Nephron (organoid): ENCODE measurements around the gene GTPBP4.

ENCODE experiments used
- H3K27ac Mint-ChIP-seq, 3 experiments: 2 replicates each; pipeline ENCODE4 v1.8.0; 2020; ENCODE audit warnings: mixed read lengths in 3 of 3, mild to moderate bottlenecking in 2 of 3, moderate library complexity in 1 of 3
- H3K27me3 Mint-ChIP-seq: 2 replicates; pipeline ENCODE4 v1.8.0; 2021; ENCODE audit warnings: low read depth, mild to moderate bottlenecking, moderate library complexity, mixed read lengths
- H3K36me3 Mint-ChIP-seq: 2 replicates; pipeline ENCODE4 v1.8.0; 2020; ENCODE audit warnings: low read depth, mixed read lengths
- H3K4me1 Mint-ChIP-seq: 2 replicates; pipeline ENCODE4 v1.8.0; 2020; ENCODE audit warnings: mixed read lengths
- H3K4me3 Mint-ChIP-seq, 3 experiments: 2 replicates each; pipeline ENCODE4 v1.8.0; 2020; ENCODE audit warnings: mild to moderate bottlenecking in 3 of 3, mixed read lengths in 3 of 3, moderate library complexity in 2 of 3
- H3K9me3 Mint-ChIP-seq: 2 replicates; pipeline ENCODE4 v1.8.0; 2020; ENCODE audit warnings: mixed read lengths
- CTCF ChIP-seq, 3 experiments: fragments of 200-600 bp; sonication (generic); IDR thresholded peaks; one replicate each; pipeline ENCODE4 v1.5.0; 2021; ENCODE audit warnings: antibody characterized with exemption in 3 of 3; ENCODE audit not compliant: unreplicated experiment in 3 of 3

The GTPBP4 gene

DNA sequence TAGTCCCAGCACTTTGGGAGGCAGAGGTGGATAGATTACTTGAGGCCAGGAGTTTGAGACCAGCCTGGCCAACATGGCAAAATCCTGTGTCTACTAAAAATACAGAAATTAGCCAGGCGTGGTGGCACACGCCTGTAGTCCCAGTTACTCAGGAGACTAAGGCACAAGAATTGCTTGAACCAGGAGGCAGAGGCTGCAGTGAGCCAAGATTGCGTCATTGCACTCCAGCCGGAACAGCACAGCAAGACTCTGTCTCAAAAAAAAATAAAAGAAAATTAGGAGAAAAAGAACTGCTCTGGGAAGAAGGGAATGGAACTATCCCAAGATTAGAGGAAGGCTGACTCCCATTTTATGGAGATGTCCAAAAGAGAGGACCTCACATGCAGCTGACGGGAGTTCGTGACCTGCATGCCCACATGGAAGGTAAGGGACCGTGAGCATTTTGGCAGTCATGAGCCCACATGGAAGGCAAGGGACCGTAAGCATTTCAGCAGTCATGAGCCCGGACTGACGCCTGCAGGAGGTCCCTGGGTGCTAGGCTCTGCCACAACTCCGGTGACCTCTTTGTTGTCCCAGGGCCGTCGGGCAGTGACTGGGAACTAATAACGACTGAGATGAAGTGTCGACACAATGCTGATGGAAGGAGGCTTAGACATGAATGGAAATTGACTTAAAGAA lies 18.6 kb upstream of the GTPBP4 start:
- TF ChIP-seq CTCF (IDR thresholded peaks at IDR 0.05; ENCODE audit: unreplicated experiment in 3 of 3) = no peak
- Mint-ChIP-seq H3K27ac (peak overlapping the region in 1 of 3 experiments; percentile 86), H3K9me3 (no peaks in the 10 kb centered on the region), H3K4me3 (no peak overlapping the region), H3K27me3 (peaks cover 10% of the 10 kb centered on the region), H3K4me1 (peaks cover 20% of the 10 kb centered on the region), H3K36me3 (no peaks in the 10 kb centered on the region)

DNA sequence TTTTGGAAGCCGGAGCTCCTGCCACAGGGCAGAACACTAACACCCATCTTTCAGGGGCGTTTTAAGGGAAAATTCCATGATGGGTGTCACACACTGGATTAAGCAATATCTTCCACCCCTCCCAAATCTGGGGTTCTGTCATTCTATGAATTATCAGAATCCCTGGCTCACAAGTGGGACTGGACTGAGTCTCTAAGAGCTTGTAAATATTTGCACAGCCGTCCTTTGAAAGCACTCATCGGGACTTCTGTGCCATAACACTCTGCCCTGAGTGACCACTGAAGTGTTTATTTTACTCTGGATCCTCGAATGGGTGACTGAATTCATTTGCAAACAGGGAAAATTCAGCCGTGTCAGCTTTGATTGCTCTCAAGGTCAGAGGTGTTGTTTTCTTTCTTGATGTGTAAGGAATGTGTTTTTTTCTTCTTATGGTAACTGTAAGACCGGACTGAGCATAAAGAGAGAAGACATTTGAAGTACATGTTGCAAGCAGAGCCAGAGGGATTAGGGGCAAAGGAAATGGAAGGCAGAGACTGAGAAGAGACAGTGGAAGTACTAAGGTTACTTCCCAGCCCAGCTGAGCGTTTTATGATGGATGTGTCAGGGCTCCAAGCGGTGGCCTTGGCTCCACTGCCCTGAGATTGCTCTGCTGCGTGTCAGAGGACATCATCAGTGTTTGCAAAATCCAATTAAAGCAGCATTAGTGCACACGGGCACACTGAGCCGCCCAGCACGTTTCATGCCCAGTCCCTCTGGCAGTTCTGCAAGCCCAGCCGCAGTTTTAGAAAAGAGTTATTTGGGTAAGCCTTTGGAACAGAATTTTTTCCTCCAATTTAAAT lies 17.7 kb upstream of the GTPBP4 start:
- Mint-ChIP-seq H3K4me1 (peaks cover 20% of the 10 kb centered on the region), H3K9me3 (peaks cover 5% of the 10 kb centered on the region), H3K4me3 (peak overlapping the region in 2 of 3 experiments; percentile 0 to 18), H3K27me3 (peaks cover 10% of the 10 kb centered on the region), H3K27ac (peak overlapping the region; percentile 15 to 86 (median 39)), H3K36me3 (no peaks in the 10 kb centered on the region)
- TF ChIP-seq CTCF (IDR thresholded peaks at IDR 0.05; ENCODE audit: unreplicated experiment in 3 of 3) = no peak

DNA sequence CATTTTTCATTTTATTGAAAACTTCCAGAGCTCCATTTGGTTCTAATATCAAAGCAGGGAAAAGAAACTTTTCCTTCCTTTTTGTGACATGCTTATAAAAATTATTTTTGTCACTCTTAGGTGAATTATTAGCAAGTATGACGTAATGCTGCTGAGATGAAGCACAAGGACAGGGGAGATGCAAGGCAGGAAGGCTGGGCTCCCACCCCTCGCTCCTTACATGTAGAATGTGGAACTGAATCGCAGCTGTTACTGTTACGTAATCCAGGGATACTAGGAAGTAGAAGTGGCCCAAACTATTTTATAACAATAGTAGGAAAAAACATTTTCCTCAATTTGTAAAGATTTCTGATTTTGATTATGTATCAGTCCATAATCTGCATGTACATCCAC lies 17.1 kb upstream of the GTPBP4 start:
- peaks cover 20% of the 10 kb centered on the region for H3K4me1 Mint-ChIP-seq
- H3K27ac Mint-ChIP-seq = peak overlapping the region in 2 of 3 experiments; percentile 15 to 86
- H3K36me3 Mint-ChIP-seq = peaks cover 1% of the 10 kb centered on the region
- H3K9me3 Mint-ChIP-seq = peaks cover 9% of the 10 kb centered on the region
- no peak for TF ChIP-seq CTCF (IDR thresholded peaks at IDR 0.05; ENCODE audit: unreplicated experiment in 3 of 3)
- H3K4me3 Mint-ChIP-seq = no peak overlapping the region
- H3K27me3 Mint-ChIP-seq = peaks cover 10% of the 10 kb centered on the region

GRCh38 chr10:971613-972012 lies 16.6 kb upstream of the GTPBP4 start:
- peak overlapping the region in 2 of 3 experiments; percentile 15 to 86 for H3K27ac Mint-ChIP-seq
- H3K27me3 Mint-ChIP-seq = peaks cover 10% of the 10 kb centered on the region
- TF ChIP-seq CTCF (IDR thresholded peaks at IDR 0.05; ENCODE audit: unreplicated experiment in 3 of 3) = no peak
- H3K4me3 Mint-ChIP-seq = no peak overlapping the region
- H3K4me1 Mint-ChIP-seq = peaks cover 20% of the 10 kb centered on the region
- H3K9me3 Mint-ChIP-seq = peaks cover 13% of the 10 kb centered on the region
- H3K36me3 Mint-ChIP-seq = peaks cover 6% of the 10 kb centered on the region

DNA sequence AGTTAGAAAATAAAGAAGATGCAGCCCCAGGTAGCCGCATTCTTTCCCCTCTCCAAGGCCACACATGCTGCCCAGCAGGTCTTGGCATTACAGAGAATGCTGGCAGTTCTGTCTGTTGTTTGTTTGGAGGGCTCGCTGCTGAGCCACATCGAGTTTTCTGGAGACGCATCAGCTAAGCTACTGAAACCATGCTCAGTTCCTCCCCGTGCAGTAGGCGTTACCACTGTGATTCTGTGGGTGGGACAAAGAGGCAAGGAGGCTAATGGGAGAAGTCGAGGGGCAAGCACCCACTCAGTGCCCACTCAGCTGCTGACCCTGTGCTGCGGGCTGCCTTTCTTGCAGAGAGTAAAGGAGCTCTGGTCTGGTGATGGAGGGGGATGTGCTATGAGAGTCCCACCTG lies 15.5 kb upstream of the GTPBP4 start:
- Mint-ChIP-seq H3K4me1 (peaks cover 20% of the 10 kb centered on the region), H3K27me3 (peaks cover 4% of the 10 kb centered on the region), H3K4me3 (no peak overlapping the region), H3K36me3 (peaks cover 9% of the 10 kb centered on the region), H3K9me3 (peaks cover 16% of the 10 kb centered on the region), H3K27ac (peak overlapping the region in 1 of 3 experiments; percentile 29)
- no peak for TF ChIP-seq CTCF (IDR thresholded peaks at IDR 0.05; ENCODE audit: unreplicated experiment in 3 of 3)
